Measurements from ENCODE around the gene TMEM47.

Gene TMEM47

GRCh38 chrX:34656842-34657725 is at the start of gene TMEM47:
Gene TMEM47, minus strand, starts transcription at chrX:34657285. Its CDS starts 256 bp downstream, at chrX:34657029.
- DNase-seq (ENCODE audit: low read depth in 2 of 2) = no peak

- DNase-seq (ENCODE audit: low read depth in 2 of 2) = no peak
Measured at GRCh38 chrX:34687095-34687494, 30.0 kb upstream of the TMEM47 start.

GRCh38 chrX:34659575-34659974 is 2.5 kb upstream of the TMEM47 start:
- DNase-seq (ENCODE audit: low read depth in 2 of 2) = no peak

- no peak for DNase-seq (ENCODE audit: low read depth in 2 of 2)
Measured at GRCh38 chrX:34658326-34658725, 1.2 kb upstream of the TMEM47 start.

GRCh38 chrX:34657726-34658070 is 613 bp upstream of the TMEM47 start:
- DNase-seq (ENCODE audit: low read depth in 2 of 2) = no peak

- DNase-seq (ENCODE audit: low read depth in 2 of 2) = no peak
Measured at GRCh38 chrX:34656467-34656841, 631 bp downstream of the TMEM47 start.

GRCh38 chrX:34655501-34656455 is 1.3 kb downstream of the TMEM47 start:
- DNase-seq (ENCODE audit: low read depth in 2 of 2) = no peak

- DNase-seq (ENCODE audit: low read depth in 2 of 2) = no peak
Measured at GRCh38 chrX:34654696-34655490, 2.2 kb downstream of the TMEM47 start.

- DNase-seq (ENCODE audit: low read depth in 2 of 2) = no peak
Measured at GRCh38 chrX:34653811-34654210, 3.3 kb downstream of the TMEM47 start.

- no peak for DNase-seq (ENCODE audit: low read depth in 2 of 2)
Measured at GRCh38 chrX:34642849-34643248, 14.2 kb downstream of the TMEM47 start.

GRCh38 chrX:34638116-34638515 is 19.0 kb downstream of the TMEM47 start:
- DNase-seq (ENCODE audit: low read depth in 2 of 2) = no peak

GRCh38 chrX:34634349-34634748 is 22.7 kb downstream of the TMEM47 start:
- no peak for DNase-seq (ENCODE audit: low read depth in 2 of 2)

- no peak for DNase-seq (ENCODE audit: low read depth in 2 of 2)
Measured at GRCh38 chrX:34632384-34632783, 24.7 kb downstream of the TMEM47 start.

GRCh38 chrX:34631479-34632220 is 25.4 kb downstream of the TMEM47 start:
- no peak for DNase-seq (ENCODE audit: low read depth in 2 of 2)

- DNase-seq (ENCODE audit: low read depth in 2 of 2) = no peak
Measured at GRCh38 chrX:34629572-34629971, 27.5 kb downstream of the TMEM47 start.

GRCh38 chrX:34624416-34624815 is 32.7 kb downstream of the TMEM47 start:
- DNase-seq (ENCODE audit: low read depth in 2 of 2) = no peak

GRCh38 chrX:34619920-34620319 is 37.2 kb downstream of the TMEM47 start:
- no peak for DNase-seq (ENCODE audit: low read depth in 2 of 2)

- no peak for DNase-seq (ENCODE audit: low read depth in 2 of 2)
Measured at GRCh38 chrX:34612036-34612435, 45.0 kb downstream of the TMEM47 start.

GRCh38 chrX:34598362-34598761 is 58.7 kb downstream of the TMEM47 start:
- no peak for DNase-seq (ENCODE audit: low read depth in 2 of 2)

GRCh38 chrX:34586936-34587335 is 70.1 kb downstream of the TMEM47 start:
- DNase-seq (ENCODE audit: low read depth in 2 of 2) = no peak

GRCh38 chrX:34586346-34586911 is 70.7 kb downstream of the TMEM47 start:
- no peak for DNase-seq (ENCODE audit: low read depth in 2 of 2)
